ENCODE data around the gene CD200. TPM values are rescaled to one million over a fixed set of nuclear protein-coding genes. Genes with fewer than 3 reads are reported as not detected.

The CD200 gene
- total RNA-seq, 1 experiment from 2014 or later: not detected

DNA sequence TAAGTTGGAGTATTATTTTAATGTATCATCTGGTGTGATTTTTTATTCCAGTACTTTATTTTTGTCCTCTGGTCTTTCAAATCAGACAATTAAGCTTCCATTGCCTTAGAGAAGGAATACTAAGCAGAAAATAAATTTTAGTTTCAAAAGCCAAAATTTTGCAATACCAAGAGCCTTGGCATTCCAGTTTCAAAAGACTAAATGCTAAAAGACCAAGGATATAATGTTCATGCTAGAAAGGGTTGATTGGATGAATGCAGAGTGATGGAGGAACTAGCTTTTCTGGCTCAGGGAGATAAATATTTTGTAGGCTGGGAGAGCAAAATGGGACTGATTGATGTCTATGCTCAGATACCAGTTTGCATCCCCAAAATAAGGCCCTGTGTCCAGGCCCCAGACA is 6.2 kb downstream of the CD200 start:
- no peaks in the 10 kb centered on the region for H3K36me3 ChIP-seq (ENCODE audit: insufficient read depth, low read length, poor library complexity, severe bottlenecking)
- H3K9me3 ChIP-seq (ENCODE audit: low read depth, low read length, poor library complexity, severe bottlenecking): no peaks in the 10 kb centered on the region
- H3K27ac ChIP-seq (ENCODE audit: low read depth, low read length, poor library complexity, severe bottlenecking): no peak overlapping the region
- no peak for TF ChIP-seq EZH2 (IDR thresholded peaks at IDR 0.05; ENCODE audit: borderline replicate concordance, low read depth, low read length, poor library complexity, severe bottlenecking)
- no peak for TF ChIP-seq CTCF (conservative IDR thresholded peaks at IDR 0.05; ENCODE audit: low read depth, low read length)
- no peak for DNase-seq (ENCODE audit: low spot score)
- H3K27me3 ChIP-seq (replicated peaks; ENCODE audit: insufficient read depth, low read depth, low read length, poor library complexity): peaks cover 40% of the 10 kb centered on the region
- H3K4me3 ChIP-seq (ENCODE audit: low read depth, low read length, poor library complexity, severe bottlenecking): no peak overlapping the region
- BruUV-seq (replicated peaks): no TSS peak
- intact Hi-C loops (cut with micrococcal nuclease; ENCODE audit: unreplicated experiment): no loop called here
- CTCF ChIA-PET: no interaction called here
- H3K4me1 ChIP-seq (ENCODE audit: insufficient read depth, low read length, poor library complexity, severe bottlenecking): no peaks in the 10 kb centered on the region
- POLR2A ChIA-PET (ENCODE audit: low non-redundant PET): interaction anchor here (0.5 kb wide), 1 partner anchor 66 kb away, joined by 3 read pairs; no protein-coding TSS in a partner anchor

DNA sequence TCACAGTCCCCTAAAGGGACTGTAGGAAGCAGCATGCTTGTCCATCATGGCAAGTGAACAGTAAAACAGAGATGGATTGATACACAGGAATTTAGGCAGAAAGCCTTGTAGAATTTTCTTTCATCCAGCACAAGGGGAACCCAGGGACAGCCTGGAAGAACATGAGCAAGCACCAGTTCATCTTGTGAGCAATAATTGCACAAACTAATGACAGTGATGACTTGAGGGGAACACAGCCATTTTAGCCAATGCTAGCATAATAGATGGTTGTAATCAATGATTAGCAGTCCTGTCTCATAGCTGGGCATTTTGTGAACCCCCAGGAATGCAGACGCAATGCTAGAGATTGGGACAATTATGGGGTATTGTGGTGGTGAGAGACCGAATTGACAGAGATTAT is 6.7 kb downstream of the CD200 start:
- ChIA-PET CTCF (no interaction called here), POLR2A (ENCODE audit: low non-redundant PET) (no interaction called here)
- no peaks in the 10 kb centered on the region for H3K36me3 ChIP-seq (ENCODE audit: insufficient read depth, low read length, poor library complexity, severe bottlenecking)
- no peak for DNase-seq (ENCODE audit: low spot score)
- H3K27ac ChIP-seq (ENCODE audit: low read depth, low read length, poor library complexity, severe bottlenecking): no peak overlapping the region
- no peaks in the 10 kb centered on the region for H3K4me1 ChIP-seq (ENCODE audit: insufficient read depth, low read length, poor library complexity, severe bottlenecking)
- no TSS peak for BruUV-seq (replicated peaks)
- no peak for TF ChIP-seq EZH2 (IDR thresholded peaks at IDR 0.05; ENCODE audit: borderline replicate concordance, low read depth, low read length, poor library complexity, severe bottlenecking)
- no peak for TF ChIP-seq CTCF (conservative IDR thresholded peaks at IDR 0.05; ENCODE audit: low read depth, low read length)
- no peaks in the 10 kb centered on the region for H3K9me3 ChIP-seq (ENCODE audit: low read depth, low read length, poor library complexity, severe bottlenecking)
- H3K27me3 ChIP-seq (replicated peaks; ENCODE audit: insufficient read depth, low read depth, low read length, poor library complexity): peaks cover 35% of the 10 kb centered on the region
- no peak overlapping the region for H3K4me3 ChIP-seq (ENCODE audit: low read depth, low read length, poor library complexity, severe bottlenecking)
- intact Hi-C loops (cut with micrococcal nuclease; ENCODE audit: unreplicated experiment): no loop called here

DNA sequence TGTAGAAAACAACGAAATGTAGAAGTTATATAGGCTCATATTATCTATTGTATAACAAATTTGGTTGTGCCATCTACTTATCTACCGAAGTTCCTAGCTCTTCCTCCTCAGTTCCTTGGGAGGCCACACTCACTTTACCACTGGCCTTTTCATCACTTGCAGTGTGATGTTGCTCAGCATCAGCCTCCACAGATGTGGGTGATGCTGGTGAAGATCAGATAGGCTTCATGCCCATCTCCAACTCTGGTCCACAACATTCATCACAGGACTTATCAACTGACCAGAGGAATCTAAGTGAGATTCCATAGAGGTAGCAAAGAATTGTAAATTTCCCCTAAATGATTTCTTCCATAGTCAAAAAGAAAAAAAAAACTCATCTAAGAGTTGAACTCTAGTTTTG is 8.4 kb downstream of the CD200 start:
- CTCF ChIA-PET: interaction anchor here (0.5 kb wide), 1 partner anchor 9 kb away, joined by 3 read pairs; no protein-coding TSS in a partner anchor
- intact Hi-C loops (cut with micrococcal nuclease; ENCODE audit: unreplicated experiment): no loop called here

More for the DNA sequence above, 8.4 kb downstream of the CD200 start:
- H3K4me3 ChIP-seq (ENCODE audit: low read depth, low read length, poor library complexity, severe bottlenecking): no peak overlapping the region
- no TSS peak for BruUV-seq (replicated peaks)
- H3K9me3 ChIP-seq (ENCODE audit: low read depth, low read length, poor library complexity, severe bottlenecking): no peaks in the 10 kb centered on the region
- POLR2A ChIA-PET (ENCODE audit: low non-redundant PET): no interaction called here
- no peak for DNase-seq (ENCODE audit: low spot score)
- H3K36me3 ChIP-seq (ENCODE audit: insufficient read depth, low read length, poor library complexity, severe bottlenecking): no peaks in the 10 kb centered on the region
- H3K27me3 ChIP-seq (replicated peaks; ENCODE audit: insufficient read depth, low read depth, low read length, poor library complexity): peaks cover 18% of the 10 kb centered on the region
- H3K27ac ChIP-seq (ENCODE audit: low read depth, low read length, poor library complexity, severe bottlenecking): no peak overlapping the region
- TF ChIP-seq EZH2 (IDR thresholded peaks at IDR 0.05; ENCODE audit: borderline replicate concordance, low read depth, low read length, poor library complexity, severe bottlenecking) (no peak), CTCF (conservative IDR thresholded peaks at IDR 0.05; ENCODE audit: low read depth, low read length) (no peak)
- H3K4me1 ChIP-seq (ENCODE audit: insufficient read depth, low read length, poor library complexity, severe bottlenecking): no peaks in the 10 kb centered on the region
